ENCODE measurements around the gene TMTC3.

DNA sequence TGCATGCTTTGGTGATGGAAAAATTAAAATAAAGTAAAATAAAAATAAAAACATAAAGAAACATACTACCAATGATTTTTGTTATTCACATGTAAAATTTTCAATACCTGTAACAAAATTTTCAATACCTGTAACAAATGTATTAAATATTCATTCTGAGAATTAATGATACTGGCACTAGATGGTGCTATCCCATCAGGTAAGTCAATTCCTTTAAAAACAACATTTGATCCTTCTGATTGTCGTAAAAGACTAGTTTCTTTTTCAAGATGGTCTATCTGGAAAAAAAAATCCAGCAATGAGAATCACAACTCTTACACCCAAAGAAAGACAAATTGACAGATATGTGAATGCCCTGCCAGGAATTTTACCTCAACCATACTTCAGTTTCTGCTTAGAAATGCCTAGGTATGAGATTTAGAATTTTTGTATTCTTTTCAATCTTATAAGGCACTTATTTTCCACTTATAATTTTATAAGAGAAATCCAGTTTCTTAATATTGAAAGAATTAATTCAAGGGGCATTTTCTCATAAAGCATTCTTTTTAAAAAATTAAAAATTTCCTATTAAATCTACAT is 30.9 kb upstream of the TMTC3 start:
- TF ChIP-seq CTCF (IDR thresholded peaks at IDR 0.05), result peak; percentile 14 to 67 (median 45)
- no peak for TF ChIP-seq POLR2A (IDR thresholded peaks at IDR 0.05)
